Vagina (tissue), 2 donors: Measurements from ENCODE around the gene GALNTL6.

Experiments used
- POLR2A ChIP-seq, 2 donors: fragments of 450-650 bp; IDR thresholded peaks; one replicate each; pipeline ENCODE4 v1.6.1; 2017; ENCODE audit warnings: antibody characterized with exemption in 2 of 2, mild to moderate bottlenecking in 2 of 2, moderate library complexity in 2 of 2
- TF ChIP-seq, protein P1 (sequence below), 3 experiments: fragments of 450-650 bp in 2 of 3; fragments of 200-600 bp in 1 of 3; sonication (generic) in 1 of 3; IDR thresholded peaks; one replicate each; pipeline ENCODE4 v1.5.1; 2017 to 2019; ENCODE audit warnings: antibody characterized with exemption in 3 of 3, mild to moderate bottlenecking in 2 of 3, moderate library complexity in 2 of 3

DNA sequence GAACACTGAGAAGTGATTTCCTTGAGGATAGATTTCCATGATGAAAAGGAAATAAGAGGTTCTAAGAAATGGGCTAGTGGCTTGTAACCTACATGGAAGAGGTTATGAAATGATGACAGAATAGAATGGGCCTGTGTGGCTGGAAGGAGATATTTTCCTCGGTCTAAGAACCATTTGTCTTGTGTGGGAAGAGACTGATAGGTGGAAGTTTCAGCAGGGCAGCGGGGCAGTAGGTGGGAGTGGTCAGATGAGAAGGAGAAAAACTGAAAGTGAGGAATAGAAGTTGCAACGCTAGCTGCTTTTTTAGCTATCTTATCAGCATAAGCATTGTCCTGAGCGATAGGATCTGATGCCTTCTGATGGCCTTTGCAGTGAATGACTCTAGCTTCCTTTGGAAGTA lies 1144.0 kb downstream of the GALNTL6 start:
- TF ChIP-seq, protein P1, sequence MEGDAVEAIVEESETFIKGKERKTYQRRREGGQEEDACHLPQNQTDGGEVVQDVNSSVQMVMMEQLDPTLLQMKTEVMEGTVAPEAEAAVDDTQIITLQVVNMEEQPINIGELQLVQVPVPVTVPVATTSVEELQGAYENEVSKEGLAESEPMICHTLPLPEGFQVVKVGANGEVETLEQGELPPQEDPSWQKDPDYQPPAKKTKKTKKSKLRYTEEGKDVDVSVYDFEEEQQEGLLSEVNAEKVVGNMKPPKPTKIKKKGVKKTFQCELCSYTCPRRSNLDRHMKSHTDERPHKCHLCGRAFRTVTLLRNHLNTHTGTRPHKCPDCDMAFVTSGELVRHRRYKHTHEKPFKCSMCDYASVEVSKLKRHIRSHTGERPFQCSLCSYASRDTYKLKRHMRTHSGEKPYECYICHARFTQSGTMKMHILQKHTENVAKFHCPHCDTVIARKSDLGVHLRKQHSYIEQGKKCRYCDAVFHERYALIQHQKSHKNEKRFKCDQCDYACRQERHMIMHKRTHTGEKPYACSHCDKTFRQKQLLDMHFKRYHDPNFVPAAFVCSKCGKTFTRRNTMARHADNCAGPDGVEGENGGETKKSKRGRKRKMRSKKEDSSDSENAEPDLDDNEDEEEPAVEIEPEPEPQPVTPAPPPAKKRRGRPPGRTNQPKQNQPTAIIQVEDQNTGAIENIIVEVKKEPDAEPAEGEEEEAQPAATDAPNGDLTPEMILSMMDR (IDR thresholded peaks at IDR 0.05) = no peak
- no peak for TF ChIP-seq POLR2A (IDR thresholded peaks at IDR 0.05)
